Inferior parietal cortex (tissue), 1 donor: ENCODE results near the gene RAI14.

Source experiments
- DNase-seq: peaks from one replicate; pipeline ENCODE4 v3.0.0-alpha.2; 2016; ENCODE audit errors: extremely low spot score

The RAI14 gene

GRCh38 chr5:34675857-34676256 lies 19.7 kb downstream of the RAI14 start:
- no peak for DNase-seq

DNA sequence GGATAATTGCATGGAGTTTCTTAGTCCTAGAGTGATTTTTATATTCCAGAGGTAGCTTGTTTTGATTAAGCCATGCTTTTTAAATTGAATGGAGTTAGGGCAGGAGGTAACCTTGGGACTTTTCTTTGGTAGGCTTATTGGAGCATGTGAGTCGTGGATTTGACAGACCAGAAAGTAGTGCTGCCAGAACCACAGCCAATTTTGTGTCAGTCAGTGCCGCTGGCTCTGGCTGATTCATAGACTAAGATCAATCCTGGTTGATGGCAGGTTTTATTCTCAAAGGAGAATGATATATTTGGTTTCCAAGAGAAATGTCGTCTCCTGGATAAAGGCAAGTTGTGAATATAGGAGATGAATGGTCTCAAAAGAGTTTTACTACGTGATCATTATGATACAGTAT lies 20.3 kb downstream of the RAI14 start:
- no peak for DNase-seq

DNA sequence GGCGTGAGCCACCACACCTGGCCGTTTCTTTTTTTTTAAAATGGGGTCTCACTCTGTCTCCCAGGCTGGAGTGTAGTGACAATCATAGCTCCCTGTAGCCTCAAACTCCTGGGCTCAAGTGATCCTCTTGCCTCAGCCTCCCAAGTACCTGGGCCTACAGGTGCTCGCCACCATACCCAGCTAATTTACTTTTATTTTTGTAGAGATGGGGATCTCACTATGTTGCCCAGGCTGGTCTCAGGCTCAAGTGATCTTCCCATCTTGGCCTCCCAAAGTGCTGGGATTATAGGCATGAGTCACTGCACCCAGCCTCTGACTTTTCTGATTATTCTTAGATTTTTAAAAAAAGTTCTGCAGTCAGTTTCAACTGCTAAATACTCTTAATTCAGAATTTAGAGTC lies 21.3 kb downstream of the RAI14 start:
- no peak for DNase-seq

- no peak for DNase-seq
These were observed 24.8 kb downstream of the RAI14 start for GRCh38 chr5:34680896-34681295.

DNA sequence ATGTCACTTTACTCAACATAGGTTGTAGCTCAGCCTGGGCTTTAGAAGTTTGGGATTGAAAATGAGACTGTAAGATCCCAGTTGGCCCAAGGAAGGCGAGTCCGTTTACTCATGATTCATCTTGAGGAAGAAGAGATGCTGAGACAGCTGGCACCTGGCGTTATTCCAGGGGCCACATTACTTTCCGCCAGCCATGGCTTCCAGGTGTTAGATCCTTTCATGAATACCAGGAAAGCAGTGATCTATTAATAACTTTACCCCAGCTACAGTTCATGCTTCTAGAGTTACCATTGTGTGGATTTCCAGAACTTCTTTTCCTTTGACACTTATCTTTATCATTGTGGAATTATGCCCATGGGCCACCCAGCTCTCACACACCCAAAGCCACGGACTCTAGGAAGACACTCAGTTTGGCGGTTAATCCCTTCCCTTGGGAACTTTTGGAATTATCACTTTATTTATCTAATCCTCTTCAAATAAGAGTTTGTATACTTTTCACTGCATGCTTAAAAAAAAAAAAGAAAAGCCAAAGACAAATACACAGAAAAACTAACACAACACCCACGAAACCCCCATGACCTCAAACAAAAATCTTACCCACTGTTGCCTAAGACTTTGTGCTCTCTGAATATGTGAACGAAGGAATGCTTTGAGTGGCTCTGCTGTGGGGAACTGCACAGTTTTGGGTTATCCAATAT lies 26.9 kb downstream of the RAI14 start:
- DNase-seq: no peak

DNA sequence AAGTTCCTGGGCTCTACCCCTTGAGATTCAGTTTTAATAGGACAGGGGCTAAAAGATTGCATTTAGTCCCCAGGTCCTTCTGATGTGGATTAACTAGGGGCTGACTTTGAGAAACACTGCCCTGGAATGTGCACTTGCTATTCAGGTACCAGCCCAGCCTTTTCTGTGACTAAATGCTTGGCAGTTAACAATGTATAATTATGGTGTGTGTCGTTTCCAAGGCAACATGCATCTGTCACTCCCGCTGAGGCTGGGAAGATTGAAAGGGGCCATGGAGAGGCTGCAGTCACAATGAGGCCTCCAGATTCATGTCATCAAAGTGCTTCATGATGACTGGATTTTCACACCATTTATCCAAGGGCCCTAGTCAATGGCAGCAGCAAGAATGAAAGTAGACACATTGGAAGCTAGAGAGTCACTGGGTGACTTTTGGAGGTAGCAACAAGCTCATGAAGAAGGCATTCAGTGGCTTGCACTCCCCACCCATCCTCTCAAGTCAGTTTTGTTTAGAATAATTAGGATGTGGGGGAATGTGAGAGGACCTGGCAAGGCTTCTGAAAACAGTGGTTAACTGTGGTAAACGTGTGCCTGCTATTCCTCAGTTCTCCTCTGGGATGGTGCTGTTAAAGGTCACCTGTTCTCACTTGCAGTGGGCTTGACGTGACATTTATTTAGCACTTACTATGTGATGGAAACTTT lies 28.3 kb downstream of the RAI14 start:
- DNase-seq: no peak

GRCh38 chr5:34684980-34685352 lies 28.8 kb downstream of the RAI14 start:
- DNase-seq: no peak

DNA sequence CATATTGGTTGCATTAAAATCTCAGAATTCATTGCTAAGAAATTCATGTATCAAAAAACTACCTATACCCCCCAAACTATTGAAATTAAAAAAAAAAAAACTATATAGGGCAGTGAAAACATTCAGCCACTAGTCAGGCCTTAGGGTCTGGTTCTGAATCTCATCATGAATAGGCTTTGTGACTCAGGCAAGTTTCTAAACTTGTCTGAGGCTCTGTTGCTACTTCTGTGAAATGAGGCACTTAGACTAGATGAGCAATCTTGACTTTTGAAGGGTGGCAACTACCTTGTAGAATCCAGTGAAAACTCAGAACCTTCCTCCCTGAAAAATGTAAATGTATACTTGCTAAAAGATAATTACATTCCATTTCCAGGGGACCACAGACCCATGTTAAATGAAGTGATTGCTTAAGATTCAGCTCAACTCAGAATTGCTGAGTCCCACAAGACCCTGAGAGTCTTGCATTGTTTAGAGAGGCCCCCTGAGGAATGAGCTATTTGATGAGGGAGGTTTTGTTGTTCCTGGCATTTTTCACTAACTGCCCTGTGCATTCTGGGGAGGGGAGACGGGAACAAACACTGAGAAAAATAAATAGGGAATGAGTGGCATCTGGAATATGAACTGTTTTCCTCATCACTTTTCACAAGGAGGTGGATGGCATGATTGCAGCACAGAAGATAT lies 29.5 kb downstream of the RAI14 start:
- DNase-seq: no peak

GRCh38 chr5:34686762-34687268 lies 30.7 kb downstream of the RAI14 start:
- DNase-seq: peak; percentile 47

DNA sequence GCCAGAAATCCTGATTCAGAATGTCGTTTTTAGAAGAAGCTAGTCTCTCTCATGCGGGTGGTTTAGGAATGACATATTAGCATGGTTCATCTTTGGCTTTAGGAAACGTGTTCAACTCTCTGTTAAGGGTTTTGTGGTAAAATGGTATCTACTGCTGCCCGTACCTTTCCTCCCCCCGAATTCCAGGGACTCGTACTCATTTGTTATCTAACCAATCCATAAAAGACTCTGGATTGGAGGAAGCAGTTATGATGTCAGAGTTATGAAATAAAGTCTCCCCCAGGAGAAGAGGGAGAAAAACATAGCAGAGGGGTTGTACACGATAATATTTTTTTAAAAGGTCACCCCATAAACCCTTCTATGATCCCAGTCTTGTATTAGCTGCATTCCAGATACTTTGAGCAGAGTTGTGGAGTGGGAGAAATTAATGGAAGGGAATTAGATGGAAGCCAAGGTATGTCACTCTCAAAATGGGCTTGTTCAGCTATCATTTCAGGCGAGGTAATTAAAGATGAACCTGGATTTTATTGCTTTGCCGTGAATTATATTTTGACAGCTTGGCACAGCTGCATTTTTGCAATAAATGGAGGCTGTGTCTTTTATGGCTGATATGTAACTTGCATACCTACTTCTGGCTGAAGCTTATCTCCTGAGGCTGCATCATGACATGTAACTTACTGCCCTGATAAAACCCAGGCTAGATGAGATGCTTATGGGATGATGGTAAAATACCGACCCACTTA lies 31.3 kb downstream of the RAI14 start:
- no peak for DNase-seq

DNA sequence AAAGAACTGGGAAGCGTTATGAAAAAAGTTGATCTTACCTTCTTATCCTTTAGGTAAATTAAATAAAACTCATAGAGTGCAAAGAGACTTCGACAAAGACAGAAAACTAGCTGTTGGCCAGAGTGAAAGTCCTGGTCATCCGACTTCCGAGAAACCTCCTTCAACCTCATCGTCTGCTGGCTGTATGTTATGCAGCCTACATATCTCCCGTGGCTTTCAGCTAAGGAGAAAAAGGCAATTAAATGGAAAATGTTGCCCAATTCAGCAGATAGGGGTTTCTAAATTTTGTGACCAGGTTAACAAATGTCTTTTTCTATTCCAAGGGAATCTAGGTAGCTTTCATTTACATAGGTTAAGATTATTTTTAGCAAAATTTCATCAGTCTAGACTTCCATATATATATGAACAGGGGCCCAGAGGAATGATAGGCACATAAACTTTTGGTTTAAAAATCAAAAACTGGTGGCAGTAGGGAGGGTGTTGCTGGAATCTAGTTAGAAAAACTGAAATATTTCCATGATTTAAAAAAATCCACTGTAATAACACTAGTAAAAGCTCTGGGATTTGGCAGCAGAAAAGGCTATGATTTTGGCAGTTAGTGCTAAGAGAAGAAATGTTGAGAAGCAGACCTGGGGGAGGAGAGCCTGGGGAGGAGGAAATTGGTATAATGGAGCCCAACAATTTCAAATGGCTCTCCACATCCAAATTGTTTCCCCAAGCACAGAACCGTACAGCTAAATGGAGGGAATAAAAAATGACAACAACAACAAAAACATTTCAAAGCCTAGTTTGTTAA lies 32.1 kb downstream of the RAI14 start:
- no peak for DNase-seq

- DNase-seq: no peak
These were observed 34.2 kb downstream of the RAI14 start for GRCh38 chr5:34690301-34690700.

DNA sequence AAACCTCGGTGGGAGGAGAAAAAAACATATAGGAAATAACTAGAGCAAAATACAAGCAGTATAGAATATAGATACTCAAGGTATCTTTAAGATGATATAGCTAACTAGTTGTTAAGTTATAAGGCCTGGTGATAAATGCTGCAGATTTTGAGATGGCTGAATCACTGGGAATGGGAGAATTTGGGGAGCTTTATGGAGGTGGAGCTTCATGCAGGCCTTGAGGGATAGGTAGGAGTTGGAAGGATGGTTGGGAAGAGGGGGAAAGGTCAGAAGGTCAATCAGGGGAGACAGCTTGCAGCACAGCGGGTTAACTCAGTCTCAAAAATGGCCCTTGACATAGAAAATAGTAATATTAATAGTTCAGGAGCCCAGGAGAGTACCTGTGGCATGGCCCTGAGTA lies 34.8 kb downstream of the RAI14 start:
- no peak for DNase-seq

- DNase-seq: no peak
These were observed 35.2 kb downstream of the RAI14 start for GRCh38 chr5:34691326-34691725.

- no peak for DNase-seq
These were observed 36.7 kb downstream of the RAI14 start for GRCh38 chr5:34692786-34693185.

DNA sequence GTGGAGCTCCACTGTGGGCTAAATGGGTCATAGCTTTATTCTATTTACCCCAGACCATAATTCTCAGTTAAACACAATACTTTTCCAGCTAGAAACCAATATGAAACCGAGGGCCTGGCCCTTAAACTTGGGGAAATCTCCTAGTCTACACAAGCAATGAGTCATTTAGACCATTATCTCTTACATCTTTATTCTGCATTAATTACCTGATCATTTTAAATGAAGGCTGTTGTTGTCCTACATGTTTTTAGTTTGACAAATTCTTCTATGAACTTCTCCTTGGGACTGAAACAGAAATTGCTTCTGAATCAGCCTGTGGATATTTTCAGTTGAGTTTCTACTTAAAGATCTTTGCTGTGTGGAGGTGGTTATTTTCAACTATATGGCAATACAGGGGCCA lies 37.9 kb downstream of the RAI14 start:
- DNase-seq: no peak

DNA sequence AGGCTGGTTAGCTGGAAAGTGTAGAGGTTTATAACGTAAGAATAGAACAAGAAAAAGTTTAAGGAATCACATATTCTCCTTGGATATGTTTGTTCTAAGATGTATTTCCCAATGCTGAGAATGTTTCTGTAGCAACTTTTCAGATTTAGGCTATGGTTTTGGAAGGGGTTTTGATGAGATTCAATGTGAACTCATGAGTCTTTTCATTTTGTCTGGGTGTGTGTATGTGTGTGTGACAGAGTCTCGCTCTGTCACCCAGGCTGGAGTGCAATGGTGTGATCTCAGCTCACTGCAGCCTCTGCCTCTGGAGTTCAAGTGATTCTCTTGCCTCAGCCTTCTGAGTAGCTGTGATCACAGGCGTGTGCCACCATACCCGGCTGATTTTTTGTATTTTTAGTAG lies 38.6 kb downstream of the RAI14 start:
- DNase-seq: no peak

- DNase-seq: no peak
These were observed 39.3 kb downstream of the RAI14 start for GRCh38 chr5:34695275-34696027.

DNA sequence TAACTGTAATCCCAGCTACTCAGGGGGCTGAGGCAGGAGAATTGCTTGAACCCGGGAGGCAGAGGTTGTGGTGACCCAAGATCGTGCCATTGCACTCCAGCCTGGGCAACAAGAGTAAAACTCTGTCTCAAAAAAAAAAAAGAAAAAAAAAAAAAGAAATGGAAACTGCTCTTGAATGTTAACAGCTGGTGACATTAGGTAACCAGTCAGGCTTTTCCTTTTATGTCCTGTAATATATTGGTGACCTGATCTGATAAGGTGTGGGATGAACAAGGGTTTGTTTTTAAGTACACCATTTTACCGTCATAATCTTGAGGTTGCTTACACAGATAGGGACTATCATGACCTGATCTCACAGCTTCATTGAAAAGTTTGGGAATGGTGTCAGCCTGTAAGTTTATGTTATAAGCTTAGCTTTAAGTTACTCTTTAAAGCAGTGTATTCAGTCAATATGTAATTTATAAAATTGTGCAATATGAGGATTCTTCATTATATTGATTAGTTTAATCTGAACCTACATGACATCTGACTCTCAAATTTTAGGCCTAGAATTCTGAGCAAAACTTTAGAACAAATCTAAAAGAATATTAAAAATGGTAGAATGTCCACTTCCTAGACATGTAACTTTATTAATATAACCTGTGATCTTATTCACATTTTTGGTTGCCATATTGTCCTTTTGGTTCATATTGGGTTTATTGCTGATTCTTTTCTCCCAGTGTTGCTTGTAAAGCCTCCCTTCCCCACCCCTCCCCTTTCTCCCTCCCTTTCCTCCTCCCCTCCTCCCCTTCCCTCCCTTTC lies 41.4 kb downstream of the RAI14 start:
- no peak for DNase-seq

DNA sequence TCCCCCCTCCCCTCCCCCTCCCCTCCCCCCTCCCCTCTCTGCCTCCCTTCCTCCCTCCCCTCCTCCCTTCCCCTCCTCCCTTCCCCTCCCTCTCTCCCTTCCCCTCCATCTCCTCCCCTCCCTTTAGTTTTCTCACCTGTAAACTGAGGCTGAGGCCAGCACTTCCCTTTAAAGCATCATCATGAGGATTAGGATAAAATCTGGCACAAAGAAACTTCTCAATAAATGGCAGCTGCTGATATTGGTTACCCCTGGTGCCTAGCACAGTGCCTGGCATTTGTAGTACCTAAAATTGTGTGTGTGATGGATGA lies 41.9 kb downstream of the RAI14 start:
- no peak for DNase-seq
